ENCODE results near the gene MAML3.

The MAML3 gene

DNA sequence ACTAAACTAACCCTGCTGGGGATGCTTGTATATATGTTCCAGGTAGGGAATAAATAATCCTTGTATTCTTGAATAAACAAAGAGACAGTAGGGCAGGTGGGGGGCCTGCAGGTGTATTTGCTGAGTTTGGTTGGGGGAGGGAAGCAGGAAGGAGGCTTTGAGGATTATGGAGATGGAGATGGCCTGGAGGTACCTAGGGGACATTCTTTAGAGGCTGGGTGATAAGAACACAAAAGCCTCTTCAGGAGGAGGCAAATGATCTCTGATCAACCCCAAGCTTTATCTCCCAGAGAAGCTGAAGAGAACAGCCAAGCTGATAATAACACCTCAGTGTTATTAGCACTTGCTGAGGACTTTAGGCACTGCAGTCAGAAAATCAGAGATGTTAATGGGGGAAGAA is 300.7 kb downstream of the MAML3 start:
- no peak for DNase-seq

DNA sequence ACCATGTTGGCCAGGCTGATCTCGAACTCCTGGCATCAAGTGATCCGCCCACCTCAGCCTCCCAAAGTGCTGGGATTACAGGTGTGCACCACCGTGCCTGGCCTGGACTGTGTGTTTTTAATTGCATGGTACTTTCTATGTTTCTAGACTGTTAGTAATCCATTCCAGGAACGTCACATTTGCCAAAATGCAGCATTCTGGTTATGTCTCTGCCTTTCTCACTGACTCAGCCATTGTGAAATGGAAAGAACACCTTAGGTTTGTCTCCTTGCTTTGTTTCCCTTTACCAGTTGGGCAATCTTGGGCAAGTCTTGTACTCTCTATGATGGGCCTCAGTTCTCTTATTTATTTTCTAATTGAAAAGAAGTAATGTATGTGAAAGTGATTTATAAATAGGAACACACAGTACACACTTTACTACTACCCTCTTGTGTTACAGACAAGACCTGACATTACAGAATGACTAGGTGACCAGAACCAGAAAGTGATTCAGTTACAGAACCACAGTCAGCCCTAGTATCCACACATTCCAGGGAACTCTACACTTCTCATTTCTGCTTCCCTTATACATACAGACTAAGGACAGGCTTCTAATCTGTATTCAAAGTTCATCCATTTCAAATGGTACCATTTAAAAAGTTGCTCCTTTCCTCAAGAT is 301.2 kb downstream of the MAML3 start:
- DNase-seq, result no peak

DNA sequence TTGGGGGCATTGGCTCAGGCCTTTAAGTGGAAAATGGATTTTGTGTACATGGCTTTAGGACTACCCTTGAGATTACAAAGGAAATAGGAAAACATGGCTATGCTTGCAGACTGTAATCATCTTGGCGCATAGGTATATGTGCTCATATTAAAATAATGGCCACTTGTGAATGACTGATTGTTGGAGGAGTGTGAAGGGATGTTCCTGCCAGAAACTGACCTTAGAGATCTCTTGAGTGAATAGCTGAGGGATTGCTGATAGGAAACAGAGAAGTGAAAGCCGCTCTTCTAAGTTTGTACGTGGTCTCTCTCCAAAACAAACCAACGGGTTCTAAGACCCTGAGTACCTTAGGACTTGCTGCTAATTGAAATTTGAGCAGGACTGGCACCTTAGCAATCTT is 302.3 kb downstream of the MAML3 start:
- no peak for DNase-seq

DNA sequence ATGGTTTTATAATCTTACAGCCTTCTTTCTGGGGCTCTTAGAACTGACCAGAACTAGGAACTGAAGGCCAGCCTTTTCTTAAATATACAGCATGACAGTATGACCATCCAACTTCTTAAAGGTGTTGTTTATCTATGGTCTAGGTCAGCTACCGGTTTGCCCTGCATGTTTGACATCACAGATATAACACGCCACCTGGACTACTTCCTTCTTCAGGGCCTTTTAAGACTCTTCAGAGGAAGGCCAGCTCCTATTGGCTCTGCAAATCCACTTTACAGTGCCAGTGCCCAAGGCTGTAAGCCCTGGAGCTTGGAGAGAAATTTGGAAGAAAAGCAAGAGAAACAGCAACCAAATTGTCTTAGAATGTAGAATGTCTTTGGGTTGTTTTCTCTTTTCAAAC is 302.9 kb downstream of the MAML3 start:
- no peak for DNase-seq

DNA sequence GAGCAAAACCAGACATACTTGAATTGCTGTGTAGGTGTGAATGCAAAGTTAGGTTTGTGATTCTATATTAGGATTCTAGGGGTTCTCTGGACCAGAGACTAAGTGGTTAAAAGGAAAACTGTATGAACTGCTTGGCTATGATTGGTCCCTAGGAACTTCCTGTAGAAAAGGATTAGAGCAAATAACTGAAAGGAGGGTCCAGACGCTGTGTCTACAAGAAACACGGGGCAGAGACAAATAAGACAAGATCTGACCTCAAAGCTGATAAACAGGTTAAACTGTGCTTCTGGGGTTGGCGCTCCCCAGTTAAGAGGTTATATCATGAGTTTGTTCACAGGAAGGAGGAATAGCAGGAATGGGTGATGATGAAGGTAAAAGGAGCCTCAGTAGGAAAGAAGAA is 304.8 kb downstream of the MAML3 start:
- DNase-seq, result no peak

DNA sequence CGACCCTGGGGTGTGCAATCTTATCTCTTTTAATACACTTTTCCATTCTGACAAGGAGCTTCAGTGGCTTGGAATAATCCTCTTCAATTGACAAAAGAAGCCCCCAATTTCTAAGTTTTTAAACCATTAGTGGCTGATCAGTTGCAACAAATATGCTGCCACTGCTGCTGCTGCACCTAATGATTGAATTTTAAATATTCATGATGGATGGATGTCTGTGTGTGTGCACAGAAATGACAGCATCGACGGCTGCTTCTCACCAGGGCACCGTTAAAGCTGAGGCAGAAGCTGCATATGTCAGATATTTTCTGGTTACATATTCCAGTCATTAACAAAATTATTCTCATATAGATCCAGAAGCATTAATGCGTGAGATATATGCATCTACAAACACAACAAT is 306.0 kb downstream of the MAML3 start:
- no peak for DNase-seq

DNA sequence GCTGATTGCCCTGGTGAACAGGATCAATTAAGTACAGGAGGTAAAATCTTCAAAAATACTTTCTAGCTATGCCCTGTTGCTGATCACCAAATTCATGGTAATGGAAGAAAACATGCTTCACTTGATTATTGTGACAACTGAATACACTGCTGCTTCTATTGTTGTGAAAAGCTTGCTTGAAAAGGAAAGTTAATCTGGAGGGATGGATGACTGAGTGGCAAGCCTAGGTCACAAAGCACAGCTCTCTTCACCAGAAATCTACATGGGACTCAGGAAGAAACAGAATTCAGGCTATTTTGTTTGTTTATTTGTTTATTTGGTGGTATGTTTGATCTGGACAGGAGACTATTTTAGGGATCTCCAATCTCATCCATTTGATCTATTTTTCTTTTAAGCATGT is 306.4 kb downstream of the MAML3 start:
- DNase-seq, result no peak

DNA sequence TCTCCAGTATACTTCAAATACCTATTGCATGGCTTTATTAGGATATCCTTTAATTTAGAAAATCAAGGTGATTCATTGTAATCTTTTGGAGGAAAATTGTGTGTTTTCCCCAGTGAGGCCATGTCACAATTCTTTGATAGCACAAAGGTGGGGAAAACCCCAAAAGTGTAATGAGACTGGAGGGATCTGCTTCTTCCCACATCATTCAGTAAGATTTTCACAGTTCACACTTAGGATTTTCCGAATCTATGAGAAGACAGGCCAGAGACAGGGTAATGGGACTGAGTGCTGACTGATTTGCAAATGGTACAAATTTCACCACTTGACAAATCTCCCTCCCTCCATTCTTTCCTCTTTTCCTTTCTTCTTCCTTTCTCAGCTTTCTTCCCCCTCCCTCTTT is 307.2 kb downstream of the MAML3 start:
- no peak for DNase-seq

DNA sequence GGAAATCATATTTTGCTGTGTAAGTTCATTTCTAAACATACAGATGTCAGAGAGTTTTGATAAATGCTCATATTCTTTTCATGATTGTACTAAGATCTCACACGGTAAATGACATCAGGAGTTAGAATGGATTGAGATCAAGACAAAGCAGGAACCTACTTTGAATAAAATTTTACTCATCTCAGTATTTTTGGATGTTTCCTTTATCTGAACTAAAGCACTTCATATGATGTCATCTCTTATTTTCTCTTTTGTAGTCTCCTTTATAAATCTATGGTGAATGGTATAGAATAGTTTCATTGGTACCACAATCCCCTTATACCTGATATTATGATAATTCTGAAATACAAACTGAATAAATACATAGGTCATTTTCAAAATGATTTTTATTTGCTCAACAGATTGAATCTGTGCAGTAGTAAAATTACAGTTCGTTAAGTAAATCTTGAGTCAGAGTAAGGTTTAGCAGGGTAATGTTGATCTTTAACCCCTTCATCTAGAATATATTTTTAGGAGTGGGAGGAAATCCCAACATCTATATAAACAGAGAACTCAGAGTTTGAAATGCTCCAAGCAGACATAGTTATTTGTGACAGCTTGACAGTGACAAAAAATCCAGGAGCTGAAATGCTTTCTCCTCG is 308.4 kb downstream of the MAML3 start:
- DNase-seq, result no peak

DNA sequence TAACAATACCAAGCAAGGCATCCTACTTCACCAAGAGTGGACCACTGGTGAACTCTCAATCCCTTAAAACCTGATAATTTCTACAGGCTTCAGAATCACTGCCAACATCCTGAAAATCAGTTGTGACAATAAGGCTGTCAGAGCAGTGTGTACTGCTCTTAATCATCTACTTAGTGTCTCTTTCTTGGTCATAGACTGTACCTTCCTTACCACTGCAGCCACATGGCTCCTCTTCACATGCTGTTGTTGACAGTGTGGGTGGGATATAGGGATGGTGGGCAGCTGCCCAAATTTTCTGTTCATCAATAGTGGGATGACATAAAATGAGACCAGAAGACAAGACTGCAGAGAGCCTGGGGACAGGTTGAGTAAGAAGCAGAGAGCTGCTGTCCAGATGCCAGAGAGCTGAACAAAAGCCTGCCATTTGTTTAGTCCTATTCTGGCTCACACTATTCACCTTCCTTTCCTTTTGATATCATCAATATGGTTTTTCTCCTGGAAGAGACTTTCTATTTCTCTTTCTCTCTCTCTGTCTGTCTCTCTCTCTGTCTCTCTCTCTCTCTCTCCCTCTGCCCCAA is 309.4 kb downstream of the MAML3 start:
- DNase-seq, result no peak

DNA sequence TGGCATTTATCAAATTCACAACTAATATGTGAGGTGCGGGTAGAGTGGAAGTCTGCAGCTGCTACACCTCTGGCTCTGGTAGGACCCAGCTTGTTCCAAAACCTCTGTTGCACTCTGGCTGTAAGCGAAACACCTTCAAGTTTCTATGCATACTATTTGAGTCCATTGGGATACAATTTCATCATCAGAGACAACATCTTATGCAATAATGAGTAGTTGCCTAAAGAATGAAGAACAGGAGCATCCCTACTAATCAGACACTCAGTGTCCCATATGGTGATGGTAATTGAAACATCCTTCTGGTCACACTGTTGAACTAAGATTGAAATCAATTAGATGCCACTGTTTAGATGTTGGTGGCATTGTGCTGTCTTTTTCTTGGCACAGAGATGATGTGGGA is 309.9 kb downstream of the MAML3 start:
- DNase-seq, result no peak

DNA sequence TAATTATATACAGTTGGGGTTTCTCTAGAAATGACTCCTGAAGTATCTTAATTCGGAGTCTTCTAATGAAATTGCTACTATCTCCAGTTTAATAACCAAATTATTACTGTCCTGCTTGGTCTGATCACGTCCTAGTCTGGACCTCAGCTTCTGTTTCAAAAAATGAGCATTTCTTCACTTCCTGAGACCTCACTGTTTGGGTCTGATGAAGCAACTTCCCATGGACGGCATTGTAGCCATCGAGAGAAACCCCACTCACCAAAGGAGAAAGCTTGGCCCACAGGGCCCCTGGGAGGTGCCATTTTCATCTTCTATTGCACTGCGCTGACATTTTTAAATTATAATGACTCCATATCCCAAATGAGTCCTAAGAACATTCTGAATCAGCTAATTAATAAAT is 310.3 kb downstream of the MAML3 start:
- DNase-seq, result no peak

DNA sequence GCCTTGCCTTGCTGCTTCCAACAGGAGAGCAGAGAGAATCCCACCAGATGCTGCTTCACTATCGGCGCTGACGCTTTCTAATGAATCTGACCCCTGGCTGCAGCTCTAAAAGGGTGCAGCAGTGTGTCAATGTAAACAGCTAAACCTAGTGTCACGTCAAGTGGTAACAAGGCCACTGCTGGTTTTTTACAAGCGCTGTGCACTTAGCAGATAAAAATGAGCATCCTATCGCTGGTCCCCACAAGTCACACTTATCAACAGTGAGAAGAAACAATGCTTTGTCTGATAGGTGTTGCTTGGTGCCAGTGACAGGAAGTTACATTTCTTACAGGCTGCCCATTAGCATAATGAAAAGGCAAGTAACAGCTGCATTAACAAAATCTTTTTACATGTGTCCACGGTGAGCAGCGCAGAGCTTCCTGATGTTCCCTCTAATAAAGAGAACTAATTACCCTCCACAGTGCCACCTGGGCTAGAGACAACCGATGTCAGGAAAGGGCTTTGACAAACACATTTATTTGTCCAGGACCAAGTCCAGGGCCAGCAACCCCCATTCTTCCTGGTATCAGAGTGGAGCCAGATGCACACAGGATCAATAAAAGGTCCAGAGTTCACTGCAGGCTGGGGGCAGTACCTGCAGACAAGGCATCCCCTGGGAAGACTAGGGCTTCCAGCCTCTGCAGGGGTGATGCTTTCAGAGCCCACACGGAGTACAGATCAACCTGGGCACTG is 312.4 kb downstream of the MAML3 start:
- peak; percentile 28 for DNase-seq

DNA sequence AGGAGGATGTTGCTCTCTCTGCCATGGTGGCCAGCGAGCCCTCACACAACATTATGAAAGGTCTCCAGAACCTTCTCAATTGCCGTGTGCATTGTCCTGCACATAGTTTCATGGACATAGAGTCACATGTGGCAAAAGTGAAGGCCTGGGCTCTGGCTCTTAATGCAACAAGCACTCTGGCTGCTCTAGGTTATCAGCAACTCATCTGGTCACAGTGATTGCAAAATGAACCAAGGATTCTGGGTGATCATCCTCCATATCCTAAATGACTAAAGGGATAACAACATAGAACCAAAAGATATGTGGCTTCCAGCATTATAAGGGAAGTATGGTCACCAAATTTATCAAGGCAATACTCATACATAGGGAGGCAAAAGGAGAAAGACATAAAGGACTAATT is 313.2 kb downstream of the MAML3 start:
- DNase-seq, result no peak

DNA sequence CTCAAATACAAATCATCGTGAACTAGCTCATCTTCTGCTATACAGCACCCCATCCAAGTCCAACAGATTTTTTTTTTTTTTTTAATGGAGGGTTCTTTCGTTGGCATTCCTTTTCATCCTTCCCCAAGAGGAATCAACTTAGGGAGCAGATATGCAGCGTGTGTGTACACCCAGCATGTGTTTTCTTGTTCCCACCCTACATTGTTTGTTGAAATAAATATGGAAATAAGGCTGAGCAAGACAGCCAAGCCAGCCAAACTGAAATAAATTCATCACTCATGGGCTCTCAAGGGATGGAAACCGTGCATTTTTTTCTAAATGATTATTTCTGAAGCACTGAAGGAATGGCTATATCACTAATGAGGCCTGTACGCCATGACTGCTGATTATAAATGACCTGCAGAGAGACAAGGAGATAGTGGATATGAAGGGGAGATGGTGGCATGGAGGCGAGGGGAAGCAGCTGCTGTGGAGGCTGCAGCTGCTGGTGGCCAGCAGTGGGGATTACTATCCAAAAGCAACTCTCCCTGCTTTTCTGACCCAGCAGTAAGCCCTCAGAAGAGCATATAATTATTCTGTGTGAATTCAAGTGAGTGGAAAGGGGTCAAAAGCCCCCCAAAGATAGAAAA is 314.5 kb downstream of the MAML3 start:
- DNase-seq, result no peak

DNA sequence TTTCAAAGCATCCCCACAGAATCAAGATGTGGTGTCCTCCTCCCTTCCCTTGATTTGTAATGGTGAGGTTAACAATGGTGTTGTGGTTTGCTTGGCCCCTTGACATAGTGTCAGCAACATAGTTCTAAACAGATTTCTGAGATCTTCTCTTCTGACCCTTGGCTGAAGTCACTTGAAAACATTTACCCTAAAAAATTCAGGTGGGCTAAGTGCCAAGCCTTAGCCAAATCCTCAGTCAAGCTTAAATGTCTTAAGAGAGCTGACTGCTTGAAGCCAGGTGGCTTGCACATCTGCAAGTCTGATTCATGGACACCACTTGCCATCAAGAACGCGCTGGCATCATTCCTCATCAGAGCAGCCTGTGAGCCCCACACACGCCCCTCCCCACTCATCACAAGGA is 315.2 kb downstream of the MAML3 start:
- DNase-seq, result peak; percentile 9

DNA sequence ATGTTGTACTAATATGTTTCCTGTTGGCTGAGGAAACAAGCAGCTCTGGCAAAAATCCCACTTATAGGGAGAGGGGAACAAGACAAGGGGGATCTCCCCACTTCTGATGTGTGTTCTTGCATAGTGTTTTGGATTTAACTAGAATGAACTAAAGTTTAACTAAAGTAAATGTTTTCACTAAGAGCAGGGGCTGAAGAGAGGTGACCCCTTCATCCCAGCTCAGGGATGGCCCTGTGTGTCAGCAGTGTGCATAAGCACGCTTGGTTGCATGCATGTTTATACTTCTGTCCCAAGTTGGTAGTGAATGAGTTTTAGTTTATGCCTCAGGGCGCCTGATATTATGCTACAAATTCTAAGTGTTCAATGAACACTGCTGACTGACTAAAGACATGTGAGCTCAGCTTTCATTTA is 319.0 kb downstream of the MAML3 start:
- no peak for DNase-seq

DNA sequence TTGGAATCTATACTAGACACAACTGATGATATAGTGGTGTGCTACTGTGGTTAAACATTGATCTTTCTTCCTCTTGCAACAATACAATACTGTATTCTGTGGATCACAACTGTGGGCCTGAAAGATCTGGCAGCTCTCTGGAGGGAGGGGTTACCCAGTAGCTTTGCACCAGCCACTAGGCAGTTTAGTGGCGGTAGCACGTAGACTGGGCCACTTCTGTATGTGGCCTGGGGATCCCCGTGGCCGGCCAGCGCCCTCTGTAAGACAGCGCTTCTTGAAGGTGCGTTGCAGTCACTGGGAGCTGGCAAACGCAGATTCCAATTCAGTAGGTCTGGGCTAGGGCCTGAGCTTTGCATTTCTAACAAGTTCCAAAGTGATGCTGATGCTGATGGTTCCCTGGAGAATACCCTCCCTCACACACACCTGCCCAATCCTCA is 319.7 kb downstream of the MAML3 start:
- DNase-seq, result peak; percentile 20

DNA sequence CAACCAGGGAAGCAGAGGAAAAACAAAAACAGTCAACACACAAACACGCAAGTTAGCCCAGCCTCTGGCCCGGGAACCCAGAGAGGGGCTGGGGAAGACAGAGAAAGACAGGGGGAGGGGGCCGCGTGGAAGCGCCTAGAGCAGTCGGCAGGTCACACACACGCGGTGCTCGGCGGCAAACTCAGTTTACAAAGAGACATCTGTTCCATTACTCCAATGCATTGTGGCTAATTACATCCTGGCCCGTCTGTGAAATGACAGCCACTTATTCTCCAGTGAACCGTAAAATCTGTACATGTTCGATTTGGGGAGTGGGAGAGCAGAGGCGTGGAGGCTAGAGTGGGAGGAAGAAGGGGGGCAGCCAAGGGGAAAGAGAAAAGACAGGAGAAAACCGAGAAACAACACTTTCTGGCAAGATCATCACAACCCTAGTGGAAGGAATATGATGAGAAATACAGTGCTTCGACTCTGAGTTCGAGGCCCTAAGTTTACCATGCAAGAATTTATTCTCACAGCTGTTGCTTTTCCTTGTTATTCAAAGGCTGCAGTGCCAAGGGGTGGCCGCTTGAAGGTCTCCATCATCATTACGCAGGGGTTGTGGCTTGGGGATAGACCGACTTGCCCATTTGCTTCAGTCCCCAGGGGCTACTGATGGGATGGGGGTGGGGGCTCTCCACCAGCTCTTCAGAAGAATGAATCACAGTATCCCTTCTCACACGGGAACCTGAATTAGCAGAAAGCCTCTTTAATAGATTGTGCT is 320.7 kb downstream of the MAML3 start:
- peak; percentile 88 for DNase-seq

DNA sequence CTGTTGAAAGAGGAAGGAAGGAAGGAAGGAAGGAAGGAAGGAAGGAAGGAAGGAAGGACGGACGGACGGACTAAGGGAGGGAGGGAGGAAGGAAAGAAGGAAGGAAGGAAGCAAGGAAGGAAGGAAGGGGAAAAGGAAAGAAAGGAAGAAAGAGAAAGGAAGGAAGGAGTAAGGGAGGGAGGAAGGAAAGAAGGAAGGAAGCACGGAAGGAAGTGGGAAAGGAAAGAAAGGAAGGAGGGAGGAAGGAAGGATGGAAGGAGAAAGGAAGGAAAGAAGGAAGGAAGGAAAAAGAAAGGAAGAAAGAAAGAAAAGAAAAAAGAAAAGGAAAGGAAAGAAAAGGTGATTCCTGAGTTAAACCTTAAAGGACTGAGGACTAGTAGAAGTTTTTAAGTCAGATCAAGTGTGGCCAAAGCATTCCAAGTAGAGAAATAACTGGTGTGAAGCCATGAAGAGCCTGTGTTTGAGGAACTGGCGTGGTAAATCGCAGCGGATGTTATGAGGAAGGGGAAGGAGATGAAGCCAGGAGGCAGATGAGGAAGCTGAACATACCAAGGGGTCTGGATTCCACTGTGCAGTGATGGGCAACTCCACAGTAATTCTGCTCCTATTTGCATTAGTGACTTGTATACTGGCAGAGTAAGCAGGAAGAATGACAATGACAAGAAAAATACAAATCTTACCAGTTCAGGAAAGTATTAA is 324.9 kb downstream of the MAML3 start:
- no peak for DNase-seq

DNA sequence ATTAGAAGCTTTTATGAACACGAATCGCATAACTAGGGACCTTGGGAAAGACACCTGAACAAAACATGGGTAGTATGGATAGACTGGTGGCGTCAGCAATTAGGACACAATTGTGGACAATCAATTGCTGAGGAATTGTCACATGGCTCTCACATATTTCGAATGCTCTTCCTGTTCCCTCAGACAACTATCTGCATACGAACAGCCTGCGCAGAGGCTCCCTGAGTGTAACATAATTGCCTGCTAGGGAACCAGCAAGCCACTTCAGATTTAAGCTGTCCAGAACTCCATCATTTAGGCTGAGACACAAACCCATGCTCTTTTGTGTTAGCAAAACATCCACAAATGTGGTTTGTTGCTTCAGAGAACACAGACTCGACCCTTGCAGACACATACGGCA is 327.6 kb downstream of the MAML3 start:
- no peak for DNase-seq

DNA sequence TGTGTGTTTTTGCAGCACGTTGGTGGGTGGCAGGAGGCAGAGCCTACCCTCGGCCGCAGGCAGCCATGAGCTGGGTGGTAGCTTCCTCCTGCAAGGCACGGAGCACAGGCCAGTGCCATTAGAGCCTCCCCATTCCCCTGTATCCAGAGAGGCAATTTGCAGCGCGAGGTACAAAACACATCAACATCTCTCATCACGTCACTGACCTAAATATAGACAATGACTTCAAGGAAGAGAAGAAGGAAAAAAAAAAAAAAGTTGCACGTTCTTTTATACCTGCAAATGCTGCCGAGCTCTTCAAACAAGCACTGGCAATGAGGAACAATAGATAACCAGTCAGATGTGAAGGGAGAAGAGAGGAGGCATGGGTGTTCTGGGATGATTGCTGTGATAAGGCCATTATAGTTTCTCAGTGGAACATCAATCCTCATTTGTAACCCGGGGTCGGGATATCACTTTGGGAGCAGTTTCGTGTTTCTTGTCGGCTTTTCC is 328.4 kb downstream of the MAML3 start:
- no peak for DNase-seq

Data from NCI-H2171 treated with DMSO at 0.1 percent for 48 hours (cell line).